GM08714 (cell line): Measurements from ENCODE around the gene CAMK4.

Source experiments
- H3K4me3 ChIP-seq: fragments of 200-500 bp; sonication (Bioruptor generic); 2 replicates; pipeline ENCODE4 v1.5.1; 2014; ENCODE audit warnings: mild to moderate bottlenecking, low read length, inconsistent platforms
- ZNF274 ChIP-seq: IDR thresholded peaks from 2 replicates; pipeline ENCODE4 v1.6.1; 2012; ENCODE audit warnings: mild to moderate bottlenecking, low read depth, low read length

The CAMK4 gene

GRCh38 chr5:111412593-111412992 lies 188.4 kb downstream of the CAMK4 start:
- no peak overlapping the region for H3K4me3 ChIP-seq
- no peak for TF ChIP-seq ZNF274

- TF ChIP-seq ZNF274, result no peak
- H3K4me3 ChIP-seq, result no peak overlapping the region
These were observed 190.9 kb downstream of the CAMK4 start for GRCh38 chr5:111415053-111415452.

DNA sequence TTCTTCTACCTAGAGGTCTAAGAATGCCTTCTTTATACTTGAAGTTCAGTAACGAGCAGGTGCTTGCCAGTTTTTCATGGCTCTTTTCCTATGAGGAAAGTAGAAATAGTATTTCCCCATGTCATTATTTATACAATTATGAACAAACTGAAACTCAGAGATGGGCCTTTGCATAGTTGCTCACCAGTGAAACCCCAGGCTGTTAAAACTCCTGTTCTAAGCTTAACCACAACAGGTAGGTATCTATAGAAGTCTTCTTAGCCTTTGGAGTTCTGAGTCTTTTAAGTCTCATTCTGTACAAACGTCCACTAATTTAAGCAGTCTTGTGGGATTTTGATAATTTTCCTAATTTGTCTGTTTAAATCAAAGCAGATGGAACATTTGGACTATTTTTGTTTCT lies 198.1 kb downstream of the CAMK4 start:
- H3K4me3 ChIP-seq, result no peak overlapping the region
- no peak for TF ChIP-seq ZNF274

- TF ChIP-seq ZNF274, result no peak
These were observed 198.8 kb downstream of the CAMK4 start for GRCh38 chr5:111422747-111423720.

DNA sequence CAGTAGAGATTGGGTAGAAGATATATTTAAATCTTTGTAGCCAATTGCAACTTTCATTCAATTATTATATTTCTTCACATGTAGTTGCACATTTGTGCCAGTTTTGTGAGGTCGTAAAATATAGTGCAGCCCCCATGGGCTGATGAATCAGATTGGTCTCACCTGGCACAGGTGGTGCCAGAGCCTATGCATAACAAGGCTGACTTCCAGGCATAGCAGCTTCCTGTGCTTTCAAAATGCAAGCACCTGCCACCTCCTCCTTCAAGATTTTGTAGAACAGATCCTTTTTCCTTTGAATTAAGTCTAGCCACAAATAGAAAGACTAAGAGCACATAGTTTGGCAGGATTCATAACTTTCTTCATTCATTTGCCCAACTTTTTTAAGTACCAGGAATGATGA lies 201.0 kb downstream of the CAMK4 start:
- TF ChIP-seq ZNF274, result no peak
- H3K4me3 ChIP-seq, result no peak overlapping the region

More at GRCh38 chr5:111422747-111423720, 198.8 kb downstream of the CAMK4 start:
- H3K4me3 ChIP-seq, result no peak overlapping the region

DNA sequence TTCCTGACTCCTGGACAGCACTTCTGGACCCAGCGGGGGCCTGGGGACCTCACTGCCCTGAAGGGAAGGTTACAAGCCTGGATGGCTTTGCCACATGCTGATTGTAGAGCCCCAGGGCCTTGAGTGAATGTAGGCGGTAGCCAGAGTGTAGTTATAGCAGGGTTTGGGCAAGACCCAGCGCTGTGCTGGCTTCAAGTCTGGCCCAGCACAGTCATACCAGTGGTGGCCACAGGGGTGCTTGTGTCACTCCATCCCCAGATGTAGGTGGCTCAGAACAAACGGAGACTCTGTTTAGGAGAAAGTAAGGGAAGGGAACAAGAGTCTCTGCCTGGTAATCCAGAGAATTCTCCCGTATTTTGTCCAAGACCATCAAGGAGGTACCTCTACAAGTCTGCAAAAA lies 203.6 kb downstream of the CAMK4 start:
- no peak for TF ChIP-seq ZNF274
- no peak overlapping the region for H3K4me3 ChIP-seq

- TF ChIP-seq ZNF274, result no peak
These were observed 208.8 kb downstream of the CAMK4 start for GRCh38 chr5:111432883-111433536.

DNA sequence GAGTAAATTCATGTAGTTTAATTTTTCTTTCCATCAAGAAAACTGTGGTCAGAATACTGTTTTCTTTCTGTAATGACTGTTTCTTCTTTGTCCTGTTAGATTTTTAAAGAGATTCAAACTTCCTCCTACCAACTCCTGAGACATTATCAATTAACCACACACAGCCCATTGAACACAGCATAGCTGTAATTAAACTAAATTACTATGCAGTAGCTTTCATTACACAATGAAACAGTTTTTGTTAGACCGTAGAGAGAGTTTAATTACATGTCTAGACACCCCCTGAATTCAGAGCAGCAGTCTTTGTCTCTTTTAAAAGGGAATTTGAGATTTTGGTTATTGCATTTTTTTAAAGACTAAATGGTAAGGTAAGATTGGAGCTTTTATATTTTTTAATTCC lies 210.6 kb downstream of the CAMK4 start:
- H3K4me3 ChIP-seq, result no peak overlapping the region
- TF ChIP-seq ZNF274, result no peak

More at GRCh38 chr5:111432883-111433536, 208.8 kb downstream of the CAMK4 start:
- no peak overlapping the region for H3K4me3 ChIP-seq

DNA sequence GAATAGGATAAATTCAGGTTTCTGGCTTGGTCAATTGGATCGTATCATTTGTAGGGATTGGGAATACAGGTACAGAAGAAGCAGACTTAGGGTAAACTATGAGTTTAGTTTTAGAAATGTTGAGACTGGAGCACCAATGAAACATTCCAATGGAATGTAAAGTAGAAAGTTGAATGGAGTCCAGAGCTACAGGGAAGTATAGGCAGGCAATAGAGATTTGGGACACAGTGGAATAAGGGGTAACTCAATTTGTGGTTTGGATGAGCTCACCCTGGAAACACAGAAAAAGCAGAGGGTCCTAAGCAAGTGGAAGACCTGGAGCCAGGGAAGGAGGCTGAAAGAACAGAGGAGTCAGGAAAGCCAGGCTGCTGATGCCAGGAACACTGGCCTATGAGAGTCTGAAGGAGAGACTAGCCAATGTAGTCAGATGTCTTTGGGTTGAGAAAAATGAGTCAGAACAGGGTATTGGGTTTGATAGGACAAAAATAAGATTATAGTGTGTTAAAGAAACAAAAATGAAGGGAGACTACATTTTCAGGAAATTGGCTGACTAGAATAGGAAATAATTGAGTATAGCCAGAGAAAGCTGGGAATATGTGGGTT lies 215.4 kb downstream of the CAMK4 start:
- TF ChIP-seq ZNF274, result no peak
- no peak overlapping the region for H3K4me3 ChIP-seq

DNA sequence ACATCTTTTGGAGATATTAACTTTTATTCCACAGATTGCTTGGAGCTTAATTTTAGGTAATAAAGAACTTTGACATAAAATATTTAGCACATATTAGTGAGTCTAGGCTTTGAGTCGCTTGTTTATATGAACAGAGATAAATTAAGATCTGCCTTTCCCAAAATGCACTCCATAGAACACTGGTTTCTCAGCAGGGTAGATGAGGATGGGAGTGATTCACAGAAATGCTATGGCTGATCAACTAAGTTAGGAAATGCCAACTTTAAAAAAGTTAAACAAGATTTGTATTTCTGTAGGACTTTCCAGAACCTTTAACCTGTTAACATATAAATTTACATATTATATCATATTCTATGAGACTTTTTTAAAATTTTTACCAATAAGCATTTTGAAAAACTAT lies 222.9 kb downstream of the CAMK4 start:
- TF ChIP-seq ZNF274, result no peak
- no peak overlapping the region for H3K4me3 ChIP-seq

DNA sequence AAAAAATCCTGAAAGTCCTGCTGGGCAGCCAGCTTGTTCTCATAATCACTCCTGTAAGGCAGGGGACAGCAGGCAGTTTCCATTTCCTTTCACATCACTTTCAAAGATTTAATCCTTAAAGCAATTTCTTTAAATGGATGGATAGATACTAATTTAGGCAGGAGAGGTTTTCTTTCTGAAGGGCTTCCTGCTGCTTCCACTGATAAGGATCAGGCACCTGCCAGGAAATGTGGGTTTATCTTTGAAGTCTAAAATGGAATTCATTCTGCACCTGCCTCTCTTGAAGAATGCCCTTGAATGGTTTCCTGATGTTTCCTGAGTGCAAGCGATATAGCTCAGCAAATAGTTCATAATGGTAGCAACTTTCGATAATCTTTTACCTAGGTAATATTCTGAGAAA lies 223.6 kb downstream of the CAMK4 start:
- no peak for TF ChIP-seq ZNF274
- no peak overlapping the region for H3K4me3 ChIP-seq

GRCh38 chr5:111453295-111453694 lies 229.1 kb downstream of the CAMK4 start:
- no peak overlapping the region for H3K4me3 ChIP-seq

DNA sequence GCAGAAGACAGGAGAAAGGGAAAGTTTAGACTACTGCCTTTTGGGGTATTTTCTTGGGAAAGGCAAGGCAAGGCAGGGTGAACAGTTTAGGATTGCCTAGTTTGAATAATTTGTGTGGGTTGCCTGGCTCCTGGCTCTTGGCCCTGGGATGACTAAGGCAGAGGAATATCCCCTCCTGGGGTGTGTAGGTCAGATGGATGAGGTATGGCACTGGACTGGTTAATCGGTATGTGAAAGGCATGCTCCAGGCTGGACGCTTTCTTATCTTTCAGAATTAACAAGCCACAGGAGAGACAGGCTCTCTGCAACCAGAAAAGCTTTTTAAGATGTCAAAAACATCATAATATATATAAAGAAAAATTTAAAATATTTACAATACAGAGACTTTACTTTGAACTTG lies 229.6 kb downstream of the CAMK4 start:
- no peak overlapping the region for H3K4me3 ChIP-seq

More at GRCh38 chr5:111453295-111453694, 229.1 kb downstream of the CAMK4 start:
- no peak for TF ChIP-seq ZNF274

GRCh38 chr5:111454198-111454622 lies 230.0 kb downstream of the CAMK4 start:
- no peak for TF ChIP-seq ZNF274
- H3K4me3 ChIP-seq, result no peak overlapping the region

More for the DNA sequence above, 229.6 kb downstream of the CAMK4 start:
- no peak for TF ChIP-seq ZNF274
